Measurements from ENCODE around the gene KLHL26. TPM values are rescaled to one million over a fixed set of nuclear protein-coding genes. Genes with fewer than 3 reads are reported as not detected.

Gene KLHL26
- polyA plus RNA-seq, 3 donors = 1.6 to 3.2 (median 2.0) TPM

GRCh38 chr19:18651733-18652132, 14.9 kb downstream of the KLHL26 start:
- H3K4me3 Mint-ChIP-seq = no peak overlapping the region
- peaks cover 74% of the 10 kb centered on the region for H4K20me1 ChIP-seq (ENCODE audit: insufficient read depth, low read length)

GRCh38 chr19:18653853-18654252, 17.0 kb downstream of the KLHL26 start:
- H3K27ac ChIP-seq (ENCODE audit: low read depth in 1 of 2, low read length in 2 of 2) = no peak overlapping the region
- H3K4me2 ChIP-seq (replicated peaks; ENCODE audit: extremely low read depth, low read length, poor library complexity, severe bottlenecking) = no peak overlapping the region
- H3K4me3 ChIP-seq (replicated peaks in 1 of 3; ENCODE audit: low read depth in 2 of 3, low read length in 3 of 3) = no peak overlapping the region
- peaks cover 72% of the 10 kb centered on the region for H4K20me1 ChIP-seq (ENCODE audit: insufficient read depth, low read length)
- Mint-ChIP-seq H3K36me3 (peaks cover 10 to 22% of the 10 kb centered on the region in 2 donors), H3K4me1 (peaks cover 23% of the 10 kb centered on the region), H3K27ac (no peak overlapping the region), H3K27me3 (ENCODE audit: low read depth in 3 of 3) (peaks cover 11 to 19% (median 17%) of the 10 kb centered on the region in 3 donors), H3K9me3 (no peaks in the 10 kb centered on the region), H3K4me3 (no peak overlapping the region)
- no peaks in the 10 kb centered on the region for H3K9me3 ChIP-seq (replicated peaks in 1 of 2; ENCODE audit: control insufficient read depth in 1 of 2, insufficient read depth in 1 of 2, low read length in 2 of 2)
- H2AFZ ChIP-seq (ENCODE audit: insufficient read depth, low read depth, low read length, poor library complexity, severe bottlenecking) = no peak overlapping the region
- intact Hi-C loops (cut with micrococcal nuclease) = no loop called here
- TF ChIP-seq CTCF (IDR thresholded peaks at IDR 0.05) = no peak
- DNase-seq = no peak
- no peaks in the 10 kb centered on the region for H3K79me2 ChIP-seq (ENCODE audit: insufficient read depth, low read length)
- peaks cover 13 to 19% of the 10 kb centered on the region in 2 donors for H3K4me1 ChIP-seq (ENCODE audit: control insufficient read depth in 1 of 2, insufficient read depth in 2 of 2, low read length in 2 of 2)
- WGBS (ENCODE audit: insufficient coverage) = 100% methylated on average over 1 of the region's 1 CpG
- no peak overlapping the region for H3K9ac ChIP-seq (ENCODE audit: insufficient read depth, low read length, poor library complexity, severe bottlenecking)
- H3K36me3 ChIP-seq (replicated peaks in 1 of 2; ENCODE audit: control insufficient read depth in 1 of 2, insufficient read depth in 2 of 2, low read length in 2 of 2) = peaks cover 0 to 2% of the 10 kb centered on the region in 2 donors
- no peaks in the 10 kb centered on the region for H3K27me3 ChIP-seq (ENCODE audit: control insufficient read depth in 2 of 2, insufficient read depth in 2 of 2, low read length in 2 of 2)

More at GRCh38 chr19:18651733-18652132, 14.9 kb downstream of the KLHL26 start:
- no peak overlapping the region for H3K9ac ChIP-seq (ENCODE audit: insufficient read depth, low read length, poor library complexity, severe bottlenecking)
- H3K4me3 ChIP-seq (replicated peaks in 1 of 3; ENCODE audit: low read depth in 2 of 3, low read length in 3 of 3) = no peak overlapping the region
- H3K27ac ChIP-seq (ENCODE audit: low read depth in 1 of 2, low read length in 2 of 2) = no peak overlapping the region
- Mint-ChIP-seq H3K36me3 (peaks cover 19 to 27% of the 10 kb centered on the region in 2 donors), H3K4me1 (peaks cover 23% of the 10 kb centered on the region), H3K27ac (peak overlapping the region in 1 of 7 donors; percentile 52), H3K9me3 (no peaks in the 10 kb centered on the region), H3K27me3 (ENCODE audit: low read depth in 3 of 3) (peaks cover 11 to 20% (median 14%) of the 10 kb centered on the region in 3 donors)
- H3K27me3 ChIP-seq (ENCODE audit: control insufficient read depth in 2 of 2, insufficient read depth in 2 of 2, low read length in 2 of 2) = no peaks in the 10 kb centered on the region
- H3K9me3 ChIP-seq (replicated peaks in 1 of 2; ENCODE audit: control insufficient read depth in 1 of 2, insufficient read depth in 1 of 2, low read length in 2 of 2) = no peaks in the 10 kb centered on the region
- H3K36me3 ChIP-seq (replicated peaks in 1 of 2; ENCODE audit: control insufficient read depth in 1 of 2, insufficient read depth in 2 of 2, low read length in 2 of 2) = peaks cover 0 to 2% of the 10 kb centered on the region in 2 donors
- intact Hi-C loops (cut with micrococcal nuclease) = no loop called here
- H2AFZ ChIP-seq (ENCODE audit: insufficient read depth, low read depth, low read length, poor library complexity, severe bottlenecking) = no peak overlapping the region
- peaks cover 4% of the 10 kb centered on the region for H3K79me2 ChIP-seq (ENCODE audit: insufficient read depth, low read length)
- WGBS (ENCODE audit: insufficient coverage) = 95% methylated on average over 6 of the region's 6 CpGs
- H3K4me1 ChIP-seq (ENCODE audit: control insufficient read depth in 1 of 2, insufficient read depth in 2 of 2, low read length in 2 of 2) = peaks cover 15 to 22% of the 10 kb centered on the region in 2 donors
- TF ChIP-seq CTCF (IDR thresholded peaks at IDR 0.05) = no peak
- no peak overlapping the region for H3K4me2 ChIP-seq (replicated peaks; ENCODE audit: extremely low read depth, low read length, poor library complexity, severe bottlenecking)
- no peak for DNase-seq

Measured in CD14-positive monocyte (primary cell).